Ishikawa (cell line): Measurements from ENCODE around the gene STC2.
A peak's percentile ranks its signal among the peaks of the same experiment; 100 is the strongest.

ENCODE experiments used
- CEBPB ChIP-seq: IDR thresholded peaks from 2 replicates; pipeline ENCODE4 v1.6.1; 2012
- CREB1 ChIP-seq: IDR thresholded peaks from 2 replicates; pipeline ENCODE4 v1.6.1; 2012; ENCODE audit warnings: low read depth
- EGR1 ChIP-seq: IDR thresholded peaks from 2 replicates; pipeline ENCODE4 v1.6.1; 2012
- EP300 ChIP-seq: IDR thresholded peaks from 2 replicates; pipeline ENCODE4 v1.6.1; 2012; ENCODE audit warnings: borderline replicate concordance
- FOXM1 ChIP-seq: IDR thresholded peaks from 2 replicates; pipeline ENCODE4 v1.6.1; 2012; ENCODE audit warnings: low read depth, borderline replicate concordance
- MAX ChIP-seq: IDR thresholded peaks from 2 replicates; pipeline ENCODE4 v1.6.1; 2012
- NFIC ChIP-seq: IDR thresholded peaks from 2 replicates; pipeline ENCODE4 v1.6.1; 2012
- RAD21 ChIP-seq: IDR thresholded peaks from 2 replicates; pipeline ENCODE4 v1.6.1; 2012; ENCODE audit warnings: low read depth
- REST ChIP-seq: IDR thresholded peaks from 2 replicates; pipeline ENCODE4 v1.6.1; 2012; ENCODE audit warnings: low read depth, mild to moderate bottlenecking
- TAF1 ChIP-seq: IDR thresholded peaks from 2 replicates; pipeline ENCODE4 v1.6.1; 2012; ENCODE audit warnings: low read depth, mild to moderate bottlenecking
- TCF12 ChIP-seq: IDR thresholded peaks from 2 replicates; pipeline ENCODE4 v1.6.1; 2012; ENCODE audit warnings: low read depth
- TEAD4 ChIP-seq: IDR thresholded peaks from 2 replicates; pipeline ENCODE4 v1.6.1; 2012
- USF1 ChIP-seq: IDR thresholded peaks from 2 replicates; pipeline ENCODE4 v1.6.1; 2012
- YY1 ChIP-seq: IDR thresholded peaks from 2 replicates; pipeline ENCODE4 v1.6.1; 2012; ENCODE audit warnings: low read depth
- ZBTB7A ChIP-seq: IDR thresholded peaks from 2 replicates; pipeline ENCODE4 v1.6.1; 2012; ENCODE audit warnings: low read depth

Gene STC2, protein sequence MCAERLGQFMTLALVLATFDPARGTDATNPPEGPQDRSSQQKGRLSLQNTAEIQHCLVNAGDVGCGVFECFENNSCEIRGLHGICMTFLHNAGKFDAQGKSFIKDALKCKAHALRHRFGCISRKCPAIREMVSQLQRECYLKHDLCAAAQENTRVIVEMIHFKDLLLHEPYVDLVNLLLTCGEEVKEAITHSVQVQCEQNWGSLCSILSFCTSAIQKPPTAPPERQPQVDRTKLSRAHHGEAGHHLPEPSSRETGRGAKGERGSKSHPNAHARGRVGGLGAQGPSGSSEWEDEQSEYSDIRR

DNA sequence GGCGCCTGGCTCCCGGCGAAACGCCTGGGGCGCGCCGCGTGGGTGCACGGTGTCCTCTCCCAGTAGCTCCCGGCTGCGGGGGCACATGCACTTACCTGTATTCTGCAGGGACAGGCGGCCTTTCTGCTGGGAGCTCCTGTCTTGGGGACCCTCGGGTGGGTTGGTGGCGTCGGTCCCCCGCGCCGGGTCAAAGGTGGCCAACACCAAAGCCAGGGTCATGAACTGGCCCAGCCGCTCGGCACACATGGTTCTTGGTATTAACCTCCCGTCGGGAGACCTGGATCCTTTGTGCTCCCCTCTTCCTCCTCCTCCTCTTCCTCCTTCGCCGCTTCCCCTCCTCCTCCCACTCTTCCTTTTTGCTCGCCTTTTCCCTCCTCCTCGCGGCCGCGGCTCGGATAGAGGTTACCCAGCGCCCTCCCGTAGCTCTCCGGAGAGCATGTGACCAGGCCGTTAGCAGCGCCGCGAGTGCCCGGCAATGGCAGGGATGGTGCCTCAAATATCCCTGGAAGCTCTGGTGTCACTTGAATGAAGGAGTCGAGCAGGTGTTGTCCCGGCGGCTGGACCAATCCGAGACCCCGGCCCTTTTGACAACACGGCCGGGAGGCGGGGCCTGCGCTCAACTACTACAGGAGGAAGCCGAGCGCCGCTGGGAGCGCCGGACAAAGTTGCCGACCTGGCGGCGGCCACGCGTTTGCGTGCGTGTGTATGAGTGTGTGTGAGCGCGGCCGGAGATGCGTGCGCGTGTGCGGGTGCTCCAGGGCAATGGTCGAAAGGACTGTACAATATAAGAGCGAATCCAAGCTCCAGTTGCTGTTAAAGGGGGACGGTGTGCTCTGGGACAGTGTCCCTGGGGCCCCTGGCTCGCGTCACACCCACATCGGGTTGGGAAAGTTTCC is at the start of gene STC2:
Gene STC2 (minus strand): TSS at position 467 of the 896 bp plus-strand sequence. CDS start 221 bp downstream, at position 246.
- no peak for TF ChIP-seq RAD21
- TF ChIP-seq TAF1: peak; percentile 38; the same call in 1 of the 2 replicates
- peak; percentile 89 for TF ChIP-seq USF1
- peak; percentile 55; the same call in 1 of the 2 replicates for TF ChIP-seq MAX
- TF ChIP-seq YY1: no peak
- TF ChIP-seq TEAD4: no peak; the same call in 1 of the 2 replicates
- 0 out of 2 replicates have a peak, but pooled peaks have one; percentile 13 for TF ChIP-seq TCF12

- no peak for TF ChIP-seq TEAD4
- no peak for TF ChIP-seq MAX
- no peak for TF ChIP-seq TAF1
- no peak for TF ChIP-seq FOXM1
- no peak for TF ChIP-seq NFIC
- TF ChIP-seq EGR1: no peak
- TF ChIP-seq REST: no peak
- TF ChIP-seq CREB1: no peak
- no peak for TF ChIP-seq CEBPB
These were observed 43.2 kb upstream of the STC2 start for GRCh38 chr5:173371400-173371799.

- TF ChIP-seq MAX (no peak), ZBTB7A (no peak), CEBPB (no peak), REST (no peak), FOXM1 (no peak), NFIC (no peak), TAF1 (no peak), RAD21 (no peak), USF1 (no peak), EP300 (no peak), TCF12 (no peak), YY1 (no peak), TEAD4 (no peak), EGR1 (no peak), CREB1 (no peak)
These were observed 27.3 kb upstream of the STC2 start for GRCh38 chr5:173355561-173355960.

DNA sequence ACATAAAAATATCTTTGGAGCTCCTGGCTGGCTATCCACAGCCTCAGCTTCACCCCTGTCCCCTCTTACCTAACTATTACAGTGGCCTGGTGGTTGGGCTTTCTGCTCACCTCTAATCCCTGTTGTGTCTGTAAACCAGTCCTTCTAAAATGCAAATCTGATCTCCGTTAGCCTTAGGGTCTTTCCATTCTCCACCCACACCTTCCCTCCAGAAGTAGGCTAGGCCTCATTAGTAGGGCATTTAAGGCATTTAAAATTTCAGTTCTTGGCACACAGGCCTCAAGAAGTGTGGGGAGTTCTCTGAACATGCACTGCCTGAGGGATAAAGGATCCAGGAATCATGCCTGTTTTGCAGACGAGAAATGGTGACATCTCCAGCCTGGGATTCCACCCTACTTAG is 26.4 kb upstream of the STC2 start:
- no peak for TF ChIP-seq USF1
- no peak for TF ChIP-seq YY1
- no peak for TF ChIP-seq CEBPB
- TF ChIP-seq TEAD4: no peak
- no peak for TF ChIP-seq CREB1
- no peak for TF ChIP-seq RAD21
- no peak for TF ChIP-seq EGR1
- TF ChIP-seq MAX: no peak
- TF ChIP-seq REST: no peak
- no peak for TF ChIP-seq NFIC
